HepG2 (cell line): ENCODE measurements around the gene PITRM1. TPM values are rescaled to one million over a fixed set of nuclear protein-coding genes. Genes with fewer than 3 reads are reported as not detected.

Experiments used
- ATAC-seq: fragments of 200-7000 bp; cut with Tn5 transposase; 3 replicates; pipeline ENCODE4 v1.9.1; 2020; ENCODE audit warnings: mild to moderate bottlenecking, moderate library complexity
- BruUV-seq: library from RNA; stranded (reverse); fragments of 400-500 nt; replicated peaks from 2 replicates; lab custom pipeline; 2021; lab: Mats Ljungman, UMichigan
- CTCF ChIA-PET: fragments of 300-600 bp; formaldehyde crosslinking; extraction: SDS; loops from one replicate; lab custom pipeline; 2021; ENCODE audit warnings: low total read pairs, inconsistent platforms, low intra/inter-chr PET ratio; lab: Yijun Ruan, JAX
- POLR2A ChIA-PET: fragments of 350-600 bp; sonication (Branson Sonifier 250); formaldehyde crosslinking; loops from one replicate; lab custom pipeline; 2020; ENCODE audit warnings: antibody characterized with exemption, inconsistent platforms; lab: Yijun Ruan, JAX
- DNase-seq: peaks from one replicate; pipeline ENCODE4 v3.0.0-alpha.2; 2015; ENCODE audit warnings: low spot score
- FAIRE-seq: peaks from 3 replicates; lab custom pipeline; 2011; peaks lifted over from hg19 to GRCh38; lab: Jason Lieb, UNC
- H2AFZ ChIP-seq: one replicate; pipeline ENCODE4 v1.6.1; 2011; ENCODE audit warnings: low read length, inconsistent platforms
- H3K27ac ChIP-seq: fragments of 300-600 bp; 3 replicates; pipeline ENCODE4 v1.8.0; 2011; ENCODE audit warnings: mixed run types, mild to moderate bottlenecking, mixed read lengths, low read length, inconsistent platforms; ENCODE audit not compliant: insufficient read depth; ENCODE audit errors: extremely low read length
- H3K27me3 ChIP-seq, 2 experiments: fragments of 200-600 bp in 1 of 2; 2 replicates in 1 of 2; 3 replicates in 1 of 2; pipeline versions ENCODE4 v1.6.0 to v1.8.0; 2011; ENCODE audit warnings: low read length in 2 of 2, mild to moderate bottlenecking in 2 of 2, moderate library complexity in 2 of 2, inconsistent platforms in 1 of 2; ENCODE audit not compliant: insufficient read depth in 2 of 2, control insufficient read depth in 1 of 2
- H3K36me3 ChIP-seq, 2 experiments: fragments of 200-600 bp in 1 of 2; replicated peaks in 1 of 2; 2 replicates in 1 of 2; 3 replicates in 1 of 2; pipeline versions ENCODE4 v1.5.1 to v1.8.0; 2011; ENCODE audit warnings: low read length in 2 of 2, inconsistent platforms in 1 of 2; ENCODE audit not compliant: insufficient read depth in 2 of 2, control insufficient read depth in 1 of 2
- H3K4me1 ChIP-seq: 2 replicates; pipeline ENCODE4 v1.5.1; 2012; ENCODE audit warnings: low read length, inconsistent platforms; ENCODE audit not compliant: insufficient read depth
- H3K4me2 ChIP-seq: 2 replicates; pipeline ENCODE4 v1.6.0; 2011; ENCODE audit warnings: low read depth, low read length, inconsistent platforms
- H3K4me3 ChIP-seq, 3 experiments: fragments of 200-600 bp in 1 of 3; sonication (generic), shearing (Covaris generic) in 1 of 3; replicated peaks in 1 of 3; 2 replicates each; pipeline ENCODE4 v1.5.1; 2011 to 2016; ENCODE audit warnings: low read length in 3 of 3, inconsistent platforms in 2 of 3, low read depth in 2 of 3, mild to moderate bottlenecking in 2 of 3, control low read depth in 1 of 3, mixed read lengths in 1 of 3; ENCODE audit not compliant: insufficient read depth in 1 of 3
- H3K79me2 ChIP-seq: one replicate; pipeline ENCODE4 v1.6.1; 2011; ENCODE audit warnings: low read length, inconsistent platforms; ENCODE audit not compliant: insufficient read depth
- H3K9ac ChIP-seq: 2 replicates; pipeline ENCODE4 v1.6.0; 2011; ENCODE audit warnings: mild to moderate bottlenecking, low read depth, low read length, inconsistent platforms; ENCODE audit not compliant: insufficient read depth
- H3K9me3 ChIP-seq: 2 replicates; pipeline ENCODE4 v1.5.1; 2012; ENCODE audit warnings: mild to moderate bottlenecking, low read length
- H4K20me1 ChIP-seq: 2 replicates; pipeline ENCODE4 v1.6.0; 2011; ENCODE audit warnings: inconsistent platforms, mild to moderate bottlenecking, low read length, moderate library complexity; ENCODE audit not compliant: insufficient read depth
- WGBS: methylation state at CpG from one replicate; pipeline ENCODE4 v1.1.6; 2017; ENCODE audit warnings: low lambda C conversion rate; 5-methylcytosine and 5-hydroxymethylcytosine counted together
- in situ Hi-C: cut with HindIII; loops from 2 replicates; pipeline ENCODE4 v1.10.0; 2017; ENCODE audit warnings: low pct_unique_long_range_greater_than_20kb; ENCODE audit not compliant: extremely low pct_ligation_motif_present
- intact Hi-C: fragments of 100-400 bp; cut with micrococcal nuclease; formaldehyde crosslinking; loops from one replicate; pipeline ENCODE4 v1.10.0; 2022; ENCODE audit not compliant: unreplicated experiment
- polyA plus RNA-seq, 8 experiments: library from polyadenylated mRNA; depleted of rRNA in 3 of 8; stranded (reverse) in 7 of 8; unstranded in 1 of 8; fragments of >200 nt; fragmentation: Illumina TruSeq in 4 of 8; extraction: Trizol in 4 of 8; gene quantifications; 2 replicates each; pipeline versions ENCODE4 v1.2.1 to v1.2.3, GENCODE V29; 2011 to 2016; ENCODE audit warnings: low read depth in 4 of 8, missing spikeins in 1 of 8, mixed read lengths in 1 of 8; ENCODE audit not compliant: insufficient read depth in 1 of 8
- total RNA-seq, 5 experiments: library from RNA; depleted of rRNA; stranded (reverse); fragments of >200 nt; fragmentation: Illumina TruSeq; extraction: Trizol; gene quantifications; 2 replicates each; pipeline ENCODE4 v1.2.3, GENCODE V29; 2016; ENCODE audit warnings: low read depth in 1 of 5
- TF ChIP-seq, protein P1 (sequence below): fragments of 450-650 bp; IDR thresholded peaks from 2 replicates; pipeline ENCODE4 v1.6.1; 2016
- TF ChIP-seq, protein P2 (sequence below): sonication (generic); formaldehyde crosslinking; IDR thresholded peaks from 2 replicates; pipeline ENCODE4 v1.5.0; 2020; ENCODE audit warnings: mild to moderate bottlenecking, missing genetic modification reagents, borderline replicate concordance

The PITRM1 gene
- total and polyA plus RNA-seq, 2 of the 13 experiments (the other 11 are each of a cell fraction or from before 2014, with no cell fraction given) = 16.4 to 29.0 TPM

DNA sequence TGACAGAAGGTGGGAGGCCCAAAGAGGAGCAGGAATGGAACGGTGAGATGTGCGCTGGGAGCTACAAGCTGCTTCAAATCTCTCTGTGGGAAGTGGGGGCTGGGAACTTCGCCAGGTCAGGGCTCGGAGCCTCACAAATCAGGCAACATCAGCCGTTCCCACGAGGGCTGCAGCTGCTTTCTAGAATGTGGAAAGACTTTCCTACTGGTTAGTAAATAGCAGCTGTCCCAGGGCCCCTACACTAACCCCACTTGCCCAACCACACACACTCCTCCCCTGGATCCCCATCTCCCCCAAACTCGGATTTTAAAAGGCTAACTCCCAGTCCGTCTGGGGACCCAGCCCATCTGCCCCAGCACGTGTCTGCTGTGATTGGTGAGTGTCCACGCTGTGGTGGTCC is 40.6 kb upstream of the PITRM1 start:
- Histone ChIP-seq H3K9me3 (no peaks in the 10 kb centered on the region), H3K36me3 (no peaks in the 10 kb centered on the region), H3K4me2 (no peak overlapping the region), H3K9ac (no peak overlapping the region), H3K4me1 (no peaks in the 10 kb centered on the region), H3K79me2 (no peaks in the 10 kb centered on the region), H3K27ac (no peak overlapping the region), H3K4me3 (no peak overlapping the region), H3K27me3 (peaks cover 4 to 31% of the 10 kb centered on the region in 2 experiments; a peak in 4 of 5 replicates), H4K20me1 (no peaks in the 10 kb centered on the region), H2AFZ (no peak overlapping the region)
- intact Hi-C loops (no loop called here), in situ Hi-C loops (no loop called here)
- TF ChIP-seq, protein P1, sequence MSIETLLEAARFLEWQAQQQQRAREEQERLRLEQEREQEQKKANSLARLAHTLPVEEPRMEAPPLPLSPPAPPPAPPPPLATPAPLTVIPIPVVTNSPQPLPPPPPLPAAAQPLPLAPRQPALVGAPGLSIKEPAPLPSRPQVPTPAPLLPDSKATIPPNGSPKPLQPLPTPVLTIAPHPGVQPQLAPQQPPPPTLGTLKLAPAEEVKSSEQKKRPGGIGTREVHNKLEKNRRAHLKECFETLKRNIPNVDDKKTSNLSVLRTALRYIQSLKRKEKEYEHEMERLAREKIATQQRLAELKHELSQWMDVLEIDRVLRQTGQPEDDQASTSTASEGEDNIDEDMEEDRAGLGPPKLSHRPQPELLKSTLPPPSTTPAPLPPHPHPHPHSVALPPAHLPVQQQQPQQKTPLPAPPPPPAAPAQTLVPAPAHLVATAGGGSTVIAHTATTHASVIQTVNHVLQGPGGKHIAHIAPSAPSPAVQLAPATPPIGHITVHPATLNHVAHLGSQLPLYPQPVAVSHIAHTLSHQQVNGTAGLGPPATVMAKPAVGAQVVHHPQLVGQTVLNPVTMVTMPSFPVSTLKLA = 0 out of 2 replicates have a peak, but pooled peaks have one; percentile 36
- TF ChIP-seq, protein P2, sequence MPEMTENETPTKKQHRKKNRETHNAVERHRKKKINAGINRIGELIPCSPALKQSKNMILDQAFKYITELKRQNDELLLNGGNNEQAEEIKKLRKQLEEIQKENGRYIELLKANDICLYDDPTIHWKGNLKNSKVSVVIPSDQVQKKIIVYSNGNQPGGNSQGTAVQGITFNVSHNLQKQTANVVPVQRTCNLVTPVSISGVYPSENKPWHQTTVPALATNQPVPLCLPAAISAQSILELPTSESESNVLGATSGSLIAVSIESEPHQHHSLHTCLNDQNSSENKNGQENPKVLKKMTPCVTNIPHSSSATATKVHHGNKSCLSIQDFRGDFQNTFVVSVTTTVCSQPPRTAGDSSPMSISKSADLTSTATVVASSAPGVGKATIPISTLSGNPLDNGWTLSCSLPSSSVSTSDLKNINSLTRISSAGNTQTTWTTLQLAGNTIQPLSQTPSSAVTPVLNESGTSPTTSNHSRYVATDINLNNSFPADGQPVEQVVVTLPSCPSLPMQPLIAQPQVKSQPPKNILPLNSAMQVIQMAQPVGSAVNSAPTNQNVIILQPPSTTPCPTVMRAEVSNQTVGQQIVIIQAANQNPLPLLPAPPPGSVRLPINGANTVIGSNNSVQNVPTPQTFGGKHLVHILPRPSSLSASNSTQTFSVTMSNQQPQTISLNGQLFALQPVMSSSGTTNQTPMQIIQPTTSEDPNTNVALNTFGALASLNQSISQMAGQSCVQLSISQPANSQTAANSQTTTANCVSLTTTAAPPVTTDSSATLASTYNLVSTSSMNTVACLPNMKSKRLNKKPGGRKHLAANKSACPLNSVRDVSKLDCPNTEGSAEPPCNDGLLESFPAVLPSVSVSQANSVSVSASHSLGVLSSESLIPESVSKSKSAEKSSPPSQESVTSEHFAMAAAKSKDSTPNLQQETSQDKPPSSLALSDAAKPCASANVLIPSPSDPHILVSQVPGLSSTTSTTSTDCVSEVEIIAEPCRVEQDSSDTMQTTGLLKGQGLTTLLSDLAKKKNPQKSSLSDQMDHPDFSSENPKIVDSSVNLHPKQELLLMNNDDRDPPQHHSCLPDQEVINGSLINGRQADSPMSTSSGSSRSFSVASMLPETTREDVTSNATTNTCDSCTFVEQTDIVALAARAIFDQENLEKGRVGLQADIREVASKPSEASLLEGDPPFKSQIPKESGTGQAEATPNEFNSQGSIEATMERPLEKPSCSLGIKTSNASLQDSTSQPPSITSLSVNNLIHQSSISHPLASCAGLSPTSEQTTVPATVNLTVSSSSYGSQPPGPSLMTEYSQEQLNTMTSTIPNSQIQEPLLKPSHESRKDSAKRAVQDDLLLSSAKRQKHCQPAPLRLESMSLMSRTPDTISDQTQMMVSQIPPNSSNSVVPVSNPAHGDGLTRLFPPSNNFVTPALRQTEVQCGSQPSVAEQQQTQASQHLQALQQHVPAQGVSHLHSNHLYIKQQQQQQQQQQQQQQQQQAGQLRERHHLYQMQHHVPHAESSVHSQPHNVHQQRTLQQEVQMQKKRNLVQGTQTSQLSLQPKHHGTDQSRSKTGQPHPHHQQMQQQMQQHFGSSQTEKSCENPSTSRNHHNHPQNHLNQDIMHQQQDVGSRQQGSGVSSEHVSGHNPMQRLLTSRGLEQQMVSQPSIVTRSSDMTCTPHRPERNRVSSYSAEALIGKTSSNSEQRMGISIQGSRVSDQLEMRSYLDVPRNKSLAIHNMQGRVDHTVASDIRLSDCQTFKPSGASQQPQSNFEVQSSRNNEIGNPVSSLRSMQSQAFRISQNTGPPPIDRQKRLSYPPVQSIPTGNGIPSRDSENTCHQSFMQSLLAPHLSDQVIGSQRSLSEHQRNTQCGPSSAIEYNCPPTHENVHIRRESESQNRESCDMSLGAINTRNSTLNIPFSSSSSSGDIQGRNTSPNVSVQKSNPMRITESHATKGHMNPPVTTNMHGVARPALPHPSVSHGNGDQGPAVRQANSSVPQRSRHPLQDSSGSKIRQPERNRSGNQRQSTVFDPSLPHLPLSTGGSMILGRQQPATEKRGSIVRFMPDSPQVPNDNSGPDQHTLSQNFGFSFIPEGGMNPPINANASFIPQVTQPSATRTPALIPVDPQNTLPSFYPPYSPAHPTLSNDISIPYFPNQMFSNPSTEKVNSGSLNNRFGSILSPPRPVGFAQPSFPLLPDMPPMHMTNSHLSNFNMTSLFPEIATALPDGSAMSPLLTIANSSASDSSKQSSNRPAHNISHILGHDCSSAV (CRISPR knock-in tag) = no peak
- ATAC-seq (no peak), DNase-seq (no peak), FAIRE-seq (no peak)
- CTCF ChIA-PET = no interaction called here
- POLR2A ChIA-PET = no interaction called here
- BruUV-seq = no TSS peak
- WGBS = 0% methylated on average over 4 of the region's 10 CpGs
